ENCODE results near the gene NF2.

- TF ChIP-seq CTCF (IDR thresholded peaks at IDR 0.05; ENCODE audit: low read depth, low read length) (no peak), EZH2phosphoT487 (IDR thresholded peaks at IDR 0.05; ENCODE audit: low read depth) (no peak)
These were observed 32.4 kb upstream of the NF2 start for GRCh38 chr22:29570912-29571549.

All from OCI-LY3 (cell line).